GM18907 (cell line): ENCODE measurements around the gene CLEC4M.
"Not testable (repeated sequence)": the region's sequence is repeated elsewhere in the genome, so short reads cannot be mapped to it uniquely, and the experiment has no call there.

ENCODE experiments used
- ATAC-seq: cut with Tn5 transposase; IDR thresholded peaks from one replicate; pipeline ENCODE4 v1.9.1; 2021; ENCODE audit warnings: mild to moderate bottlenecking, moderate library complexity; ENCODE audit not compliant: unreplicated experiment

CLEC4M gene

GRCh38 chr19:7799640-7800355 lies 36.8 kb downstream of the CLEC4M start:
- ATAC-seq, result no peak

DNA sequence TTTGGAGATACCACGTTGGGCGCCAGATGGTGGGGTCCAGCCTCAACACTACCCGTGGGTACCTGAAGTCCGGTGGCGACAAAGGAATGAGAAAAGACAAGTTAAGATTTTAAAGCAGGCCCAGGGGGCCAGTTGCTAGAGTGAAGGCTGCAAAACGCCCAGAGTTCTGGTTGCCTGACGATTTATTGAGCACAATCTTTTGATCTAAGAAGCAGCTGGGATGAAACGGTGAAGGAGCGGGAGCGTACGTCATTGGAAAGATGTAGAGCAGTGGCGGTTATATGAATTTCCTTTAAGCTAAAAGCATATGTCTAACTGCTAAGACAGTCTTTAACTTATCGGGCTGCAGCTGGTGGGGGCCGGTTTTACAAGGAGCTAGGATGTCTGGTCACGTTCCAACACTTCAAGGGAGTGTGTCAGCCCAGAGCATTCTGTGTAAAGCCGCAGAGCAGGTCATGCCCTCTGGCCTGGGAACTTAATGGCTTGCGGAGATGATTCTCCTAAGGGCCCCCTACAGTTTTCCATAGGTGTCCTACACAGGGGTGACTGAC lies 38.1 kb downstream of the CLEC4M start:
- no peak for ATAC-seq

GRCh38 chr19:7806234-7806633 lies 43.2 kb downstream of the CLEC4M start:
- no peak for ATAC-seq

- no peak for ATAC-seq
These were observed 43.8 kb downstream of the CLEC4M start for GRCh38 chr19:7806876-7807275.

- ATAC-seq, result no peak
These were observed 45.1 kb downstream of the CLEC4M start for GRCh38 chr19:7808108-7808507.

DNA sequence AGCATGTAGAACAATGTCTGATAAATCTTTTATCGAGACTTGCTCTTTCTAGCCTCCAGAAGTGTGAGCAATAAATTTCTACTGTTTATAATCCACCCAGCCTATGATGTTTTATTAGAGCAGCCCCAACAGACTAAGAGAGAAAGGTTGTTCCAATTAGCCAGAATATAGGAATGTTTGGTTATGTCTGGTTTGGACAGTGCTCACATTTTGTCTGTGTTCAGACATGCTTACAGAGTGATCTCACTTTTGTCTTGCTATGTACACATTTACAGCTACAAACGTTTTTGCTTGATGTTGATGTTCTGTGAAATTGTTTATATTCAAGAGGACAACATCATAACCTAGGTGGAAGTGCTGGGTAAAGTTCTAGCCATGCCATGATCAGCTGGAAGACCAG lies 48.9 kb downstream of the CLEC4M start:
- ATAC-seq, result no peak

- no peak for ATAC-seq
These were observed 52.3 kb downstream of the CLEC4M start for GRCh38 chr19:7815325-7815724.

DNA sequence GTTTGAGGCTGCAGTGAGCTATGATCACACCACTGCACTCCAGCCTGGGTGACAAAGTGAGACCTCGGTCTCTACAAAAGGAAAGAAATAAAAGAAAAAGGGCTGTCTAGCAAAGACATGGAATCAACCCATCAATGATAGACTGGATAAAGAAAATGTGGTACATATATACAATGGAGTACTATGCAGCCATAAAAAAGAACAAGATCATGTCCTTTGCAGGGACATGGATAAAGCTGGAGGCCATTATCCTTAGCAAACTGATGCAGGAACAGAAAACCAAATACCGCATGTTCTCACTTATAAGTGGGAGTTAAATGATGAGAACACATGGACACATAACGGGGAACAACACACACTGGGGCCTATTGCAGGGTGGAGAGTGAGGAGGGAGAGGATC lies 53.0 kb downstream of the CLEC4M start:
- not testable (repeated sequence) for ATAC-seq

- ATAC-seq, result no peak
These were observed 54.8 kb downstream of the CLEC4M start for GRCh38 chr19:7817801-7818200.

DNA sequence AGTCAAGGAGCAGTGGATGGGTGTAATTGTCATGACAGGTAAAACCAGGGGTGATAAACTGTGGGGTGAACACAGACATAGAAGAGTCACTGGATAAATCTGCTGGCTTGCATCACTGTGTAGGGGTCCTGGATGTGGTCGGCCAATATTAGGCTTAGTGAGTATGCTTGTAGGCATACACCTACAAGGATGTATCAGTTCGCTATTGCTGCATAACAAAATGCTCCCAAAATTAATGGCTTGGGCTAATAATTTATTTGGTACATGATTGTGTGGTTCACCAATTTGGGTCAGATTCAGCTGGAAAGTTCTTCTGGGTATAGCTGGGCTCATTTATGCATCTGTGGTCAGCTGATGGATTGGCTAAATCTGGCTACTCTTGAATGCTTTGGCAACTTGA lies 55.8 kb downstream of the CLEC4M start:
- ATAC-seq, result no peak
